KG1 (cell line): ENCODE measurements around the gene ZNRD2.
"Not testable (repeated sequence)": the region's sequence is repeated elsewhere in the genome, so short reads cannot be mapped to it uniquely, and the experiment has no call there.

Source experiments
- DNase-seq: peaks from one replicate; lab custom pipeline; 2025; lab: John Stamatoyannopoulos, UW

Gene ZNRD2, protein sequence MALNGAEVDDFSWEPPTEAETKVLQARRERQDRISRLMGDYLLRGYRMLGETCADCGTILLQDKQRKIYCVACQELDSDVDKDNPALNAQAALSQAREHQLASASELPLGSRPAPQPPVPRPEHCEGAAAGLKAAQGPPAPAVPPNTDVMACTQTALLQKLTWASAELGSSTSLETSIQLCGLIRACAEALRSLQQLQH

DNA sequence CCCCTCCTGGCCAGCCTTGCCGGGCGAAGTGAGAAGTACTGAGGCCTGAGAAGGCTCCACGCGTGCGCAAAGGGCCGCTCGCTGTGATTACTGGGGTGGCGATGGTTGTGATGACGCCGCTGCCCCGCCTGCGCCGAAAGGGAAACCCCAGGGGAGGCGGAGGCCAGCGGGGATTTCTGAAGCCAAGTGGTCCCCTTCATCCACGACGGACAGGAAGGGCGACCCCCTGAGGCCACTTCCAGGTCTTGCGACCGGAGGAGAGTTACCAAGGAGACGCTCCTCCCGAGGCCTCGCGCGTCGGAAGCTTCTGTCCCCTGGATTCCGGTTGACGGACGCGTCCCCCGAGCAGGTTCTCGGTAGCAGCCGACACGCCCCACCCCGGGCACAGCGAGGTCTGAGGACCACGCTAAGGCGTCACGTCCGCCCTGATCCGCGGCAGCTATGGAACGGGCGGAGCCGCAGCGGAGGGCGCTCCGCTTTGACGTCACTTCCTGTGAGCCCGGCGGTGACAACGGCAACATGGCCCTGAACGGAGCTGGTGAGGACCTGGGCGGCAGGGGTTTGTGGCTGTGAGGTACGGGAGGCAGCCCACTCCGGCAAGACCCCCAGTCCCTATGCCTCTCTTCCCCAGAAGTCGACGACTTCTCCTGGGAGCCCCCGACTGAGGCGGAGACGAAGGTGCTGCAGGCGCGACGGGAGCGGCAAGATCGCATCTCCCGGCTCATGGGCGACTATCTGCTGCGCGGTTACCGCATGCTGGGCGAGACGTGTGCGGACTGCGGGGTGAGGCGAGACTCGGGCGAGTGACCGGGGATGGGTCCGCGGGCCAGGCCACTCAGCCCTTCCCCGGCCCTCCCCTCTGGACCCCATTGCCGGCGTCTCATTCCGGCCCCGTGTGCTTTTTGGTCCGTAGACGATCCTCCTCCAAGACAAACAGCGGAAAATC is at the start of gene ZNRD2:
Gene ZNRD2 (plus strand): TSS at position 505 of the 946 bp plus-strand sequence. CDS start 15 bp downstream, at position 520.
- DNase-seq: peak; percentile 100

DNA sequence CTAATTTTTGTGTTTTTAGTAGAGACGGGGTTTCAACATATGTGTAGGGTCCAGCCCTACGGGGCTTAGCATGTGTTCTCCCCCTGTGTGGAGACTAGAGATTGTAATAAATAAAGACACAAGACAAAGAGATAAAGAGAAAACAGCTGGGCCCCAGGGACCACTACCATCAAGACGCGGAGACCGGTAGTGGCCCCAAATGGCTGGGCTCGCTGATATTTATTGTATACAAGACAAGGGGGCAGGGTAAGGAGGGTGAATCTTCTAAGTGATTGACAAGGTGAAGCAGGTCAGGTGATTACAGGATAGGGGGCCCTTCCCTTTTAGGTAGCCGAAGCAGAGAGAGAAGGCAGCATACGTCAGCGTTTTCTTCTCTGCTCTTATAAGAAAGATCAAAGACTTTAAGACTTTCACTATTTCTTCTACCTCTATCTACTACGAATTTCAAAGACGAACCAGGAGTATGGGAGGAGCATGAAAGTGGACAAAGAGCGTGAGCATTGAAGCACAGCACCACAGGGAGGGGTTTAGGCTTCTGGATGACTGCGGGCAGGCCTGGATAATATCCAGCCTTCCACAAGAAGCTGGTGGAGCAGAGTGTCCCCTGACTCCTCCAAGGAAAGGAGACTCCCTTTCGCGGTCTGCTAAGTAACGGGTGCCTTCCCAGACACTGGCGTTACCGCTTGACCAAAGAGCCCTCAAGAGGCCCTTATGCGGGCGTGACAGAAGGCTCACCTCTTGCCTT is 48.3 kb upstream of the ZNRD2 start:
- not testable (repeated sequence) for DNase-seq

DNA sequence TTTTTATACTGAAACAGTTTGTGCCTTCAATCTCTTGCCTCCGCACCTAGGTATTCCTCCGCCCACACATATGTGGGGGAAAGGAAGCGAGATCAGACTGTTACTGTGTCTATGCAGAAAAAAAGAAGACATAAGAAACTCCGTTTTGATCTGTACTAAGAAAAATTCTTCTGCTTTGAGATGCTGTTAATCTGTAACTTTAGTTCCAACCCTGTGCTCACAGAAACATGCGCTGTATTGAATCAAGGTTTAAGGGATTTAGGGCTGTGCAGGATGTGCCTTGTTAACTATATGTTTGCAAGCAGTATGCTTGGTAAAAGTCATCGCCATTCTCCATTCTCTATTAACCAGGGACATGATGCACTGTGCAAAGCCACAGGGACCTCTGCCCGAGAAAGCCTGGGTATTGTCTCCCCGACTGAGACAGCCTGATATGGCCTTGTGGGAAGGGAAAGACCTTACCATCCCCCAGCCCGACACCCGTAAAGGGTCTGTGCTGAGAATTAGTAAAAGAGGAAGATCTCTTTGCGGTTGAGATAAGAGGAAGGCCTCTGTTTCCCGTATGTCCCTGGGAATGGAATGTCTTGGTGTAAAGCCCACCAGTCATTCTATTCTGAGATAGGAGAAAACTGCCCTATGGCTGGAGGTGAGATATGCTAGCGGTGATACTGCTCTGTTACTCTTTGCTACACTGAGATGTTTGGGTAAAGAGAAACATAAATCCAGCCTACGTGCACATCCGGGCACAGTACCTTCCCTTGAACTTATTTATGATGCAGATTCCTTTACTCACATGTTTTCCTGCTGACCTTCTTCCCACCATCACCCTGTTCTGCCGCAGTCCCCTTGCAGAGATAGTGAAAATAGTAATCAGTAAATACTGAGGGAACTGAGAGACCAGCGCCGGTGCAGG is 47.3 kb upstream of the ZNRD2 start:
- DNase-seq: peak; percentile 56

DNA sequence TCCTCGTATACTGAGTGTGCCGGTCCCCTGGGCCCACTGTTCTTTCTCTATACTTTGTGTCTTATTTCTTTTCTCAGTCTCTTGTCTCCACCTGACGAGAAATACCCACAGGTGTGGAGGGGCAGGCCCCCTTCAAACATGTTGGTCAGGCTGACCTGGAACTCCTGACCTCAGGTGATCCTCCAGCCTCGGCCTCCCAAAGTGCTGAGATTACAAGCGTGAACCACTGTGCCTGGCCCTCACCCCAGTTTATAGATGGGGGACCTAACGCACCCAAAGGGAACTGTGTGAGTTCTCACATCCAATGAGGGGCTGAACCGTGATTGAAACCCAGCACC is 46.7 kb upstream of the ZNRD2 start:
- not testable (repeated sequence) for DNase-seq

DNA sequence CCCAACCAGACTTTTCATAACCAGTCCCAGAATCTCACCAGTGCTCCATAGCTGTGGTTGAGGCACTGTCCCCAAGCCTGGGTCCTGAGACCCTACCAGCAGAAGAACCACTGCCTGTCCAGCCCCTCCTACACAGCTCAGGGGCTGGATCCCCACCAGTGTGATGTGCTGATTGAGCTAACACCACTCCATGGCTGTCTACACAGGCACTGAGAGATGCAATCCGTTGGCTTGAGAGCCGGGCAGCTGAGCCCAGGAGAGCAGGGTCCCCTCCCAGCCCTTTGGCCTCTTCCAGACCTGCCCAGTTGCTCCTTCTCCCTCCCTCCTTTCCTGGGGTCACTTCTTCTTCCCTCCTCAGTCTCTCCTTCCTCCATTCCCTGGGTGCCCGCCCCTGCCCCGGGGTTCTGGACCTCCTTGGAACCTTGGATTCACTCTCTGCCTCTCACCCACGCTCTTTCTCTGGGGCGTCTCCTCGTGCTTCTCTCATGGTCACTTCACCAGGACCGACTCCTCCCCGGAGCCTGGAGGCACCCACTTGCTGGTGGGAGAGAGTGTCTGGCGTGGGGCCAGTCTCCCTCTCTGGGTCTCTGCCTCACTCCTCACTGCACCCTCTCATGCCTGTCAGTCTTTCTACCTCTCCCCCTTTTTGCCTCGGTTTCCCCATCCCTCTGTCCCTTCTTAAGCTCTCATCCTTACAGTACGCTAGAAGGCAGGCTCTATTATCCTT is 46.1 kb upstream of the ZNRD2 start:
- DNase-seq: no peak

DNA sequence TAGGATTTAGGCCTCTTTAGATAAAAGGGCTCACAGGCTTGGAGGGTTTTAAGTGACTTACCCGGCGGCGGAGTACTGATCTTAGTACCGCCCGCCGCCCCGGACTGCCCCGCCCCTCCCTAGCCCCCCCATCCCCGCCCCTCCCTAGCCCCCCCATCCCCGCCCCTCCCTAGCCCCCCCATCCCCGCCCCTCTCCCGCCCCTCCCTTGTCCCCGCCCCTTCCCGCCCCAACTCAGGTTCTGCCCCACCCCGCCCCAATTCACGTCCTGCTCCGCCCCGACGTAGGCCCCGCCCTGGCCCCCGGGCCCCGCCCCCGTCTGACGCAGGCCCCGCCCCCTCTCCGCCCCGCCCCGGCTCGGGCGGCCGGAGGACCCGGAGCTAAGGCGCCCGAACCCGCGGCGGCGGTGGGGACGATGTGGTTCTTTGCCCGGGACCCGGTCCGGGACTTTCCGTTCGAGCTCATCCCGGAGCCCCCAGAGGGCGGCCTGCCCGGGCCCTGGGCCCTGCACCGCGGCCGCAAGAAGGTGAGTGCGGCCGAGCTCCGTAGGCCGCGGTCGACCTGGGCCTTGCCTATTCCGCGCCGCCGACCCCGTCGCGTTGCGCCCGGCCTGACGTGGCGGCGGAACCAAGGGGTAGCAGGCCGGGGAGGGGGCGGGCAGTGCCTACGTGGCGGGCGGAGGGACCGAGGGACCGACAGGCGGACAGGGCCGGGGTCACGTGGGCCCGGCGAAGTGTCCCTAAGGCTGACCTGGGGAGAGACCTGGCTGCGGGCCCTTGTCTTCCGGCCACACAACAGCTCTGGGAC is 45.3 kb upstream of the ZNRD2 start, which contains the start of gene SCYL1:
Gene SCYL1 (plus strand): TSS at position 343 of the 805 bp plus-strand sequence. CDS start 71 bp downstream, at position 414.
- DNase-seq: no peak

DNA sequence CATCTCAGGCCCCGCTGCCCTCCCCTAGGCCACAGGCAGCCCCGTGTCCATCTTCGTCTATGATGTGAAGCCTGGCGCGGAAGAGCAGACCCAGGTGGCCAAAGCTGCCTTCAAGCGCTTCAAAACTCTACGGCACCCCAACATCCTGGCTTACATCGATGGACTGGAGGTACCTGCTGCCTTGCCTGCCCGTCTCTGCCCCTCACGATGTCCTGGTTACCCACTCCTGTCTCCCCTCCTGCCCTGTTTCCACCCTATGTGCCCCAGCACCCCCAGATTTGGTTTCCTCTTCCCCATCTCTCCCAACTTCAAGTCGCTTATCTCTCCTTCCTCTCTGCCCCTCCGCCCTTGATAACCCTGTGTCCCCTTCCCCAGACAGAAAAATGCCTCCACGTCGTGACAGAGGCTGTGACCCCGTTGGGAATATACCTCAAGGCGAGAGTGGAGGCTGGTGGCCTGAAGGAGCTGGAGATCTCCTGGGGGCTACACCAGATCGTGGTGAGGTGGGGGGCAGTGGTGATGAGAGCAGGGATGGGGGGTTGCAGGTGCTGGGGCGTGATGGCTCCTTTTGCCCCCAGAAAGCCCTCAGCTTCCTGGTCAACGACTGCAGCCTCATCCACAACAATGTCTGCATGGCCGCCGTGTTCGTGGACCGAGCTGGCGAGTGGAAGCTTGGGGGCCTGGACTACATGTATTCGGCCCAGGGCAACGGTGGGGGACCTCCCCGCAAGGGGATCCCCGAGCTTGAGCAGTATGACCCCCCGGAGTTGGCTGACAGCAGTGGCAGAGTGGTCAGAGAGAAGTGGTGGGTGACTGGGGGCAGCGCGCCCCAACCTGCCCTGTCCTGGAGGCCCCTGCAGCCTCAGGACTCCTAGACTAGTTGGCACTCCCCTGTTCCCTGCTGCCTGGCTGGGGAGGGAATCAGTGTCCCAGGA is 44.5 kb upstream of the ZNRD2 start:
- no peak for DNase-seq

DNA sequence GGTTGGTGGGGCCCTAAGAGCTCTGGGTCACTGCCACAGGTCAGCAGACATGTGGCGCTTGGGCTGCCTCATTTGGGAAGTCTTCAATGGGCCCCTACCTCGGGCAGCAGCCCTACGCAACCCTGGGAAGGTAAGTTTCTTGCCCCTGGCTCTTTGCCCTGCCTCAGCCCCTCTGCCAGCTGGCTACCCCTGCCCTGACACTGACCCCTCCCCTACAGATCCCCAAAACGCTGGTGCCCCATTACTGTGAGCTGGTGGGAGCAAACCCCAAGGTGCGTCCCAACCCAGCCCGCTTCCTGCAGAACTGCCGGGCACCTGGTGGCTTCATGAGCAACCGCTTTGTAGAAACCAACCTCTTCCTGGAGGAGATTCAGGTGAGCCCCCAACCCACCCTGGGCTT is 43.5 kb upstream of the ZNRD2 start:
- DNase-seq: no peak

DNA sequence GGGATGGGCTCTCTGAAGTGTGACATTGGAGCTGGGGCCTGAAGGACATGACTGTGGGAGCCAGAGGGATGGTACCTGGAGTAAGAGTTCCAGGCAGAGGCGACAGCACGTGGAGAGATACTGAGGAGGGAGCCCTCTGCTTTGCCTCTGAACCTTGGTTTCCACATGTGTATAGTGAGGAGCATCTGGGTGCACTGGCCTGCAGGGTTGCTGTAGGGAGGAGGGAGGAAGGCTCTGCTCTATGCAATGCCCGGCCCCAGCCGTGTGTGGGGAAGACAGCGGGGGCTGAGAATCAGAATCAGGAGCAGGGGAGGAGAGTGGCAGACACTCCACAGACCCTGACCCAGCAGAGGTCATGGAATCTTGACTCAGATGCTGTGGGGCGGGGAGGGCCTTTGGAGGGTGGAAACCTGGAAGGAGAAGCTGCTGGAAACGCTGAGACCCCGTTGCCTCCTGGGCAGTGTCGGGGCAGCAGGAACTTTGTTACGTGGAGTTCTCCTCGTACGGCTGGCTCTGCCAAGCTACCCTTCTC is 41.4 kb upstream of the ZNRD2 start:
- no peak for DNase-seq

DNA sequence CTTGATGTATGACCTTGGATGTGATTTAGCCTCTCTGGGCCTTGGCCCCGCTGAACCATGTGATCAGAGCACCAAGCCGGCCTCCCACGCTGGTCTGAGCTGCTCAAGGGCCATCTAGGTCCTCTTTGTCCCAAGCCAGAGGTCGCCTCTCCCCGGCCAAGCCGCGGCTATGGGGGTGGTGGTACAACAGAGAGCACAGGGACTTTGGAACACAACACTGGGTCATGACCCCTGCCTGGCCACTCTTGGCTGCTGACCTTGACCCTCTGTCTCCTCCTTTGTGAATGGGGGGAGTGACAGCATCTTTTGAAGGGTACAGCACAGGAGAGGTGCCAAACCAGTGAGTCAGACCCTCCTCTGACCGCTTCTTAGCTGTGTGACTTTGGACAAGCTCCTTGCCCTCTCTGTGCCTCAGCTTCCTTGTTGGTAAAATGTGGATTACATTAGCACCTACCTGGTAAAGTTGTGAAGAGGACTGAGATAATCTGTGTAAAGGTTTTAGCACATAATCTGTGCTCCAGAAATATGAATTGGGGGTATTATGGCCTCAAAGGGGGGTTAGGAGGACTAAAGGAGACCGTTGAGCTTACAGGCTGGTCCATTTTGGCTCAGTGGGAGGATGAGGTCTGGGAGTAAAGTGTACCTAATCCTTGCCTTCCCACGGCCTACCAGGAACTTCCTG is 40.7 kb upstream of the ZNRD2 start:
- DNase-seq: no peak

DNA sequence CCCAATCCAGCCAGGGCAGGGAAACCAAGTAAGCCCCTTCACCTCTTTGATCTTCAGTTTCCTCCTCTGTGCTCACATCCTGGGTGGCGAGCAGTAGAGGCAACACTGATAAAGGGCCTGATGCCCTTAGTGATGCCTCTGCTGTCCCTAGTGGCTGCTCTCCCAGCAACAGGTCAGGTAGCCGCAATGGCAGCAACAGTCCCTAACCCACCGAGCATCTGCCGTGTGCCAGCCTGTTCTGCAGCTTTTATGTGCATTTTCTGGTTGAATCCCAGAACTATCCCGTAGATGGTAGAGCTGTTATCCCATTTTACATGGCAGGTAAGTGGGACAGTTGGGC is 40.1 kb upstream of the ZNRD2 start:
- DNase-seq: no peak

DNA sequence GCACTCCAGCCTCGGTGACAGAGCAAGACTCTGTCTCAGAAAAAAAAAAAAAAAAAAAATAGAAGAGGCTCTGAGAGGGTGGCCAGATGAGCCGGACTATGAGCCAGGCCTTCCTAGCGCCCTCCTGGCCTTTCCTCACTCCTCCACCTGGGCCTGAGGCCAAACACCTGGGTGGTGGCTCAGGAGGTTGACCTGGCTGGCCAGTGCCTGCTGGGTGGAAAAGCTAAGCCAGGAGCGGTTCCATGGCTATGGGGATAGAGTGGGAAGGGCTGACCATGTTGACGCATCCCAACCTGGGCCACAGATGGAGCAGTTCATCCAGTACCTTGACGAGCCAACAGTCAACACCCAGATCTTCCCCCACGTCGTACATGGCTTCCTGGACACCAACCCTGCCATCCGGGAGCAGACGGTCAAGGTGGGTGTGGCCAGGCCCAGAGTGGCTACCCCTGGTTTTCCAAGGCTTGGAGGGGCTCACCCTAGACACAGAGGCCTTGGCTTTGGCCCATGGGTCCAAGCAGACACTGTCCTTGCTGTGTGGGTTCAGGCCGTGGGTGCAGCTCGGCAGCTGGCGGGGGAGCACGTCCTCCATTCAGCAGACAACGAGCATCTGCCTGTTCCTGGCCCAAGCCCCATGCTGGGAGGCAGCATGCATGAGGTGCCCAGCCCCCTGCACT is 37.8 kb upstream of the ZNRD2 start:
- DNase-seq: no peak

DNA sequence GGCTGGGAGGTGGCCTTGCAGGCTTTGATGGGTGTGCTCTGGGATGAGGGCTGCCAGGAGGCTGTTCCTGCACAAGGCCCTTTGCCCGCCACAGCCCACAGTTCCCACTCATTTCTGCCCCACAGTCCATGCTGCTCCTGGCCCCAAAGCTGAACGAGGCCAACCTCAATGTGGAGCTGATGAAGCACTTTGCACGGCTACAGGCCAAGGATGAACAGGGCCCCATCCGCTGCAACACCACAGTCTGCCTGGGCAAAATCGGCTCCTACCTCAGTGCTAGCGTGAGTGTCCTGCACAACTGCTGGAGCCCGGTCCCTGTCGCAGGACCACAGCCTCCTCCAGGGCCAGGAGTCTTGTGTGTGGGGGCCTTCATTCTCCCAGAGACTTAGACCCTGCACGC is 35.2 kb upstream of the ZNRD2 start:
- DNase-seq: no peak

DNA sequence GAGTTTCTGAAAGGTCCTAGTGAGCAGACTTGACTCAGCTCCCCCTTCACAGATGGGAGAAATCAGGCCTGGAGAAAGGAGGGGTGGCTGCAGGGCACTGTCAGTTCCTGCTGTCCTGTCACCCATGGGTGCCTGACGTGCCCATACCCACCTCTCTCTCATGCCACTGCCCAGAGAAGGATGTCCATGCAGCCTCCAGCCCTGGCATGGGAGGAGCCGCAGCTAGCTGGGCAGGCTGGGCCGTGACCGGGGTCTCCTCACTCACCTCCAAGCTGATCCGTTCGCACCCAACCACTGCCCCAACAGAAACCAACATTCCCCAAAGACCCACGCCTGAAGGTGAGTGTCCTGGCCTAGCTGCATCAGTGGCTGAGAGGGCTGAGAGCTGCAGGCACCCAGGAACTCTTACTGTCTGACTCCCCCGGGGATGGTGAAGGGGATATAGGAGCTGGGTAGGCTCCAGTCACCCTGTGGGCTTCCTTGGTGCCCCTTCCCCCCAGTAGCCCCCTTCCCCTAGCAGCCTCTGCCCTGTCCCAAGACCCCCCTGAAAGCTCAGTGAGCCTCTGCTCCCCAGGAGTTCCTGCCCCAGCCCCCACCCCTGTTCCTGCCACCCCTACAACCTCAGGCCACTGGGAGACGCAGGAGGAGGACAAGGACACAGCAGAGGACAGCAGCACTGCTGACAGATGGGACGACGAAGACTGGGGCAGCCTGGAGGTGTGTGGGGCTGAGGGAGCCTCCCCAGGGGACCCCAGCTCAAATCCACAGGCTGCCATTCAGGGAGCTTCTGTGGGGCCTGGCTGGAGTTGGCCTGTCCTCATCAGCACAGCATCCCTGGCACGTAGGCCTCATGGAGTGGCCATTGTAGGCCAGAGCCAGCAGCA is 33.6 kb upstream of the ZNRD2 start:
- no peak for DNase-seq

DNA sequence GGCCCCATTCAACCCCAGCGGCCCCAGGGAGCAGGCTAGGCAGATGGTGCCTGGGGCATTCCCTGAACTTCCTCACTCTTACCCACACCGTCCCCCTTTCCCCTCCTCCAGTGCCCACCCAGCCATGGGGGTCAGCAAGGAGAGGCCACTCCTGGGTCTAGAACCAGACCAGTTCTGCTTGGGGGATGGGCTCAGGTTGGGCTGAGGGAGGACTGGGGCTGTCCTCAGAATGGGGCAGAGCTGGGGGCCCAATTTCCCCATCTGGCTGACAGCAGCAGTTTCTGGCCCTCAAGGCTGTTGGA is 33.0 kb upstream of the ZNRD2 start:
- no peak for DNase-seq

DNA sequence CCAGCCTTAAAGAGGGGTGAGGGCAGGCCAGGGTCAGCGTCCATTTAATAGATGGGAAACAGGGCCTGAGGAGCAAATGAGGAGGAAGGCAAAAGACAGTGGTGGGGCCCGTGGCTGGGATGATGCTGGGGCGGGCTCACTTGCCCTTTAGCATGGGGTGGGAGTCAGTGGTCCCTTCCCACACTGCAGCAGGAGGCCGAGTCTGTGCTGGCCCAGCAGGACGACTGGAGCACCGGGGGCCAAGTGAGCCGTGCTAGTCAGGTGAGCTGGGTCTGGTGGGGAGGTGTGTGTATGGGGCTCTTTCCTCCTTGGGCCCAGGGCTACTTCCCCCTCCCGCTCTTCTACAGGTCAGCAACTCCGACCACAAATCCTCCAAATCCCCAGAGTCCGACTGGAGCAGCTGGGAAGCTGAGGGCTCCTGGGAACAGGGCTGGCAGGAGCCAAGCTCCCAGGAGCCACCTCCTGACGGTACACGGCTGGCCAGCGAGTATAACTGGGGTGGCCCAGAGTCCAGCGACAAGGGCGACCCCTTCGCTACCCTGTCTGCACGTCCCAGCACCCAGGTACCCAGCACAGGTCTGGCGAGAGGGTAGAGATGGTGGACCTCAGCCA is 32.6 kb upstream of the ZNRD2 start:
- DNase-seq: no peak
